GM18498 (cell line): ENCODE results near the gene ATXN1.

Experiments
- ATAC-seq: cut with Tn5 transposase; IDR thresholded peaks from one replicate; pipeline ENCODE4 v1.9.1; 2021; ENCODE audit warnings: mild to moderate bottlenecking, moderate library complexity; ENCODE audit not compliant: unreplicated experiment

The ATXN1 gene

GRCh38 chr6:16683641-16684194, 77.5 kb downstream of the ATXN1 start:
- ATAC-seq = no peak

- ATAC-seq = no peak
Measured at GRCh38 chr6:16681260-16681873, 79.9 kb downstream of the ATXN1 start.

- no peak for ATAC-seq
Measured at GRCh38 chr6:16679050-16679449, 82.2 kb downstream of the ATXN1 start.

- no peak for ATAC-seq
Measured at GRCh38 chr6:16677458-16677857, 83.8 kb downstream of the ATXN1 start.

GRCh38 chr6:16676978-16677377, 84.3 kb downstream of the ATXN1 start:
- ATAC-seq = no peak

GRCh38 chr6:16676376-16676775, 84.9 kb downstream of the ATXN1 start:
- ATAC-seq = no peak

- ATAC-seq = no peak
Measured at GRCh38 chr6:16674801-16675392, 86.4 kb downstream of the ATXN1 start.

GRCh38 chr6:16673011-16673797, 88.1 kb downstream of the ATXN1 start:
- no peak for ATAC-seq

GRCh38 chr6:16671302-16672289, 89.7 kb downstream of the ATXN1 start:
- no peak for ATAC-seq

GRCh38 chr6:16670617-16671051, 90.6 kb downstream of the ATXN1 start:
- ATAC-seq = peak; percentile 37

- ATAC-seq = peak; percentile 69
Measured at GRCh38 chr6:16670183-16670582, 91.1 kb downstream of the ATXN1 start.

- ATAC-seq = no peak
Measured at GRCh38 chr6:16669227-16669626, 92.0 kb downstream of the ATXN1 start.

GRCh38 chr6:16667509-16667908, 93.8 kb downstream of the ATXN1 start:
- no peak for ATAC-seq

- no peak for ATAC-seq
Measured at GRCh38 chr6:16665992-16666391, 95.3 kb downstream of the ATXN1 start.

- no peak for ATAC-seq
Measured at GRCh38 chr6:16665182-16665581, 96.1 kb downstream of the ATXN1 start.

GRCh38 chr6:16663901-16664300, 97.4 kb downstream of the ATXN1 start:
- no peak for ATAC-seq

- ATAC-seq = no peak
Measured at GRCh38 chr6:16660157-16660497, 101.1 kb downstream of the ATXN1 start.

- ATAC-seq = no peak
Measured at GRCh38 chr6:16659466-16660156, 101.6 kb downstream of the ATXN1 start.

- ATAC-seq = no peak
Measured at GRCh38 chr6:16658348-16659034, 102.8 kb downstream of the ATXN1 start.

- ATAC-seq = no peak
Measured at GRCh38 chr6:16657768-16658167, 103.5 kb downstream of the ATXN1 start.
